HG03575 (cell line): Measurements from ENCODE around the gene PRDM15.

Experiments
- ATAC-seq: cut with Tn5 transposase; IDR thresholded peaks from one replicate; pipeline ENCODE4 v1.9.1; 2021; ENCODE audit not compliant: unreplicated experiment, insufficient number of reproducible peaks, low FRiP score; ENCODE audit errors: extremely low read depth

The PRDM15 gene

GRCh38 chr21:41763398-41763931 is 115.7 kb downstream of the PRDM15 start:
- ATAC-seq, result no peak

- ATAC-seq, result no peak
These were observed 116.4 kb downstream of the PRDM15 start for GRCh38 chr21:41762753-41763152.

- no peak for ATAC-seq
These were observed 117.1 kb downstream of the PRDM15 start for GRCh38 chr21:41761934-41762635.

GRCh38 chr21:41761211-41761933 is 117.8 kb downstream of the PRDM15 start:
- ATAC-seq, result no peak

GRCh38 chr21:41760411-41760810 is 118.7 kb downstream of the PRDM15 start:
- ATAC-seq, result no peak

GRCh38 chr21:41759926-41760325 is 119.2 kb downstream of the PRDM15 start:
- ATAC-seq, result no peak

- ATAC-seq, result no peak
These were observed 119.8 kb downstream of the PRDM15 start for GRCh38 chr21:41759214-41759840.

GRCh38 chr21:41758550-41758949 is 120.6 kb downstream of the PRDM15 start:
- ATAC-seq, result no peak

GRCh38 chr21:41755934-41756773 is 123.0 kb downstream of the PRDM15 start:
- ATAC-seq, result no peak

GRCh38 chr21:41755258-41755933 is 123.7 kb downstream of the PRDM15 start:
- no peak for ATAC-seq

GRCh38 chr21:41754479-41754891 is 124.7 kb downstream of the PRDM15 start:
- ATAC-seq, result no peak

GRCh38 chr21:41753006-41753898 is 125.9 kb downstream of the PRDM15 start:
- no peak for ATAC-seq

- ATAC-seq, result no peak
These were observed 126.9 kb downstream of the PRDM15 start for GRCh38 chr21:41752231-41752681.

GRCh38 chr21:41751611-41752011 is 127.5 kb downstream of the PRDM15 start:
- ATAC-seq, result no peak

GRCh38 chr21:41750532-41751151 is 128.5 kb downstream of the PRDM15 start:
- no peak for ATAC-seq

- ATAC-seq, result no peak
These were observed 129.1 kb downstream of the PRDM15 start for GRCh38 chr21:41750051-41750450.

GRCh38 chr21:41749286-41749685 is 129.9 kb downstream of the PRDM15 start:
- ATAC-seq, result no peak
